GM18873 (cell line): ENCODE data around the gene SMIM23.
"Not testable (repeated sequence)": the region's sequence is repeated elsewhere in the genome, so short reads cannot be mapped to it uniquely, and the experiment has no call there.

Source experiments
- ATAC-seq: cut with Tn5 transposase; IDR thresholded peaks from one replicate; pipeline ENCODE4 v1.9.1; 2021; ENCODE audit warnings: mild to moderate bottlenecking, moderate library complexity, moderate number of reproducible peaks; ENCODE audit not compliant: unreplicated experiment, low FRiP score

The SMIM23 gene

DNA sequence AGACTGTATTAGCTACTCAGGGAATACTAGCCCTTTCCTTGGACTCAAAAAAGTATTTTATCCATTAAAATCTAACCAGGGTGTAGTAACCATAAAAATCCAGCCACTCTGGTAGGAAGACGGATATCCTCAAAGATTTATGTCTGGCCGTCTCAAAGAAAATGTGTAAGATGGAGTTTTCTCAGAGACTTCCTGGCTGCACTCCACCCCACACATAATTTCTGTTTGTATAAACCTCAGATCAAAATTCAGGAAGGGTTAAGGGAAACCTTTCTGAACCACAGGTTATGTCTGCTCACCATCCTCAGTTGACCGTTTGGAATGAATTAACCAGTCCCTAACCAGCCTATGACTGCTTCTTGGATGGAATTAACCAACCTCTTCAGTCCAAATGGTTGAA, 13.8 kb upstream of the SMIM23 start:
- no peak for ATAC-seq

DNA sequence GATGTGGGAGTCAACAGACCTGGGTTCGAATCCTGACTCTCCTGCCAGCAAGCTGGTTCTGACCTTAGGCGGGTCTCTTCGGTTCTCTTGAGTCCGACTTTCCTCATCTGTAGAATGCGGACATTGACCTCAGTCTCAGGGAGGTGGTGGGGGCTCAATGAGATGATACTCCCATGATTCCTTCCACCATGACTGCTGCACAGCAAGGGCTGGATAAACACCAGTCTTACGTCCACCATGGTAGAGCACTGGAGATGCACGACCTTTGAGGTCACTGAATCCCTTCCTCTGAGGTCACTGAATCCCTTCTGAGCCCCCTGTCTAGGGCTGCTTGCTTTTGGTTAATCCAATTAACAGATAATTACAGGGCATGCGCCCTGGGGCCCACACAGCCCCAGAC, 12.5 kb upstream of the SMIM23 start:
- no peak for ATAC-seq

DNA sequence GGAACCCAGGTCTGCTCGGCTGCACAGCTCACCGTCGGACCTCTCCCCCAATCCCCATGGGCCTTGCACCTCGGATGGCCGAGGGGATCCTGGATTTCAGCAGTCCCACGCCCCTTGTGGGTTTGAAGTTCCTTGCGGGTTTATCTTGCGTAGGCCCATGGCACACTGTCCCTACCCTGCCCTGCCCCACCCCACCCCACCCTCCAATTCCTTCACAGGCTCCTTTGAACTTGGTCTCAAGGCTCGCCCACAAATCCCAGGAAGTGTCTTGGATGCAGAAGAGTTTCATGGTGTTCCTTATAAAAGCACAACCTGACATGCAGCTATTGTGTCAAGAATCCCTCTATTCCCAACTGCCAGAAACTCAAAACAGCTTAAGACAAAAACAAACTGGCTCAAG, 11.2 kb upstream of the SMIM23 start:
- ATAC-seq = no peak

GRCh38 chr5:171776213-171776612, 9.4 kb upstream of the SMIM23 start:
- no peak for ATAC-seq

GRCh38 chr5:171776770-171777759, 8.6 kb upstream of the SMIM23 start:
- no peak for ATAC-seq

DNA sequence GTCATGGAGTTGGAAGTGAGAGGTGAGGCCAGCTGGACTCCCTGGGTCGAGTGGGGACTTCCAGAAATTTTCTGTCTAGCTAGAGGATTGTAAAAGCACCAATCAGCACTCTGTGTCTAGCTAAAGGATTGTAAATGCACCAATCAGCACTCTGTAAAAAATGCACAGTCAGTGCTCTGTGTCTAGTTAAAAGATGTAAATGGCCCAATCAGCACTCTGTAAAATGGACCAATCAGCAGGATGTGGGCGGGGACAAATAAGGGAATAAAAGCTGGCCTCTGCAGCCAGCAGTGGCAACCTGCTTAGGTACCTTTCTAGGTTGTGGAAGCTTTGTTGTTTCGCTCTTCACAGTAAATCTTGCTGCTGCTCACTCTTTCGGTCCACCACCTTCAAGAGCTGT, 3.9 kb upstream of the SMIM23 start:
- not testable (repeated sequence) for ATAC-seq

GRCh38 chr5:171782332-171782966, 3.2 kb upstream of the SMIM23 start:
- no peak for ATAC-seq

DNA sequence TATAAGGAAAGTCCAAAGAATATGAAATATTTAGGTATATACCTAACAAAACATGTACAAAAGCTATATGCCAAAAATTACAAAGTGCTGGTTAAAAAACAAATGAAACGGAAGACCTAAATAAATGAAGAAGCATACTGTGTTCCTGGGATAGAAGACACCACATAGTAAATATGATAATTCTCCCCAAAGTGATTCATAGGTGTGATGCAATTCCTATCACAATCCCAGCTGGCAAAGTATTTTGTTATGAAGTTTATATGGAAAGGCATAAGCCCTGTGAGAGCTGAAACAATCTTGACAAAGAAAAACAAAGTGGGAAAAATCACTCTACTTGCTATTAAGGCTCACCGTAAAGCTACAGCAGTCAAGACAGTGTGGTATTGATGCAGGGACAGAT, 2.6 kb upstream of the SMIM23 start:
- no peak for ATAC-seq

- no peak for ATAC-seq
These were observed 3.7 kb downstream of the SMIM23 start for GRCh38 chr5:171789353-171789752.

GRCh38 chr5:171790408-171790807, 4.8 kb downstream of the SMIM23 start:
- ATAC-seq = no peak

GRCh38 chr5:171794470-171794960, 8.9 kb downstream of the SMIM23 start:
- no peak for ATAC-seq

DNA sequence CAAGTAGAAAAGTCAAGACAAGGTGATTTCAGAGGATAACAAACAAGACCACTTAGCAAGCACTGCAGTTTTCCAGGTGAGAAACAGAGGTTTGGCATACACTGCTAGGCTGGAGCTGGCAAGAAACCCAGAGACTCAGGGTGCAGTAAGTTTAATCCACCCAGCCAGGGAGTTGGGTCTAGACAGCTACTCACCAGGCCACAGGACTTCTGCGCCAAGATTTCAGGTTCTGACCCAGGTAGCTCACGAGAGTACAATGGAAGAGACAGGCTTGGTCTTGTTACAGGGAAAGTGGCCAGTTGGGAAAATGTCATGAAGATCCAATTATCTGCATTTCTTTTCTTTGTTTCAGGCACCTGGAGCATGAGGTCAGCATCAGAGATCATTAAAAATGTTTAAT, 9.8 kb downstream of the SMIM23 start:
- no peak for ATAC-seq

GRCh38 chr5:171796436-171796835, 10.8 kb downstream of the SMIM23 start:
- ATAC-seq = no peak

DNA sequence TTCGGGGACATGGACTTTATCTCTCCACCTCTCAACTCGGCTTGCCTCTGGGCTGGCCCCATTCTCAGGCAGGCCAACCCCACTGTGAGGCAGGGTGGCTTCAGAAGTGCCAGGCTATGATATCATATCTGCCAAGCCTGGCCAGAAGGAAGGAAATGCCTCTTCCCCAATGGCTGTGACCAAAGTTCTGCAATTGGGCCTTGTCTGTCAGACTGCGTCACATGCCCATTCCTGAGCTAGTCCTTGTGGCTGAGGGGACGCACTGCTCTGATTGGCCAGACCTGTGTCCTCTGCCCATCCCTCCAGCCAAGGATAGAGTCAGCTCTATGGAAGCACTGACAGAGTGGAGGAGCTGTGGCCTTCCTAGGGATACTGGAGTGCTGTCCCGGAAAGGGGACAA, 11.9 kb downstream of the SMIM23 start:
- no peak for ATAC-seq

DNA sequence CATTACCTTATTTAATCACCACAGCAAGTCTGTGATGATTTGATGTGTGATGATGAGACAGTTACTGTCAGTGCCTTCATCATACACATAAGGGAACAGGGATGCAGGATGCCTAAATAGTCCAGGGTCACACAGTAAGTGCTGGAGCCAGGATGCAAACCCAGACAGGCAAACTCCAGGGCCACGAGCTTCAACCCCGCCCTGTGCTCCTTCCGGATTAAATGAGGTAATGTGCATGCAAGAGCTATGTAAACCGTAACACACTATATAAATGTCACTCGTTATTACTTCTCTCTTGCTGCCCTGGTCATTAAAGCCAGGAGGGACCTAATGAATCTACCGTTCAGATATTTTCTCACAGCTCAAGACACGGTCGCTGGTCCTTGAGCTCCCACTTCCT, 12.8 kb downstream of the SMIM23 start:
- ATAC-seq = no peak

DNA sequence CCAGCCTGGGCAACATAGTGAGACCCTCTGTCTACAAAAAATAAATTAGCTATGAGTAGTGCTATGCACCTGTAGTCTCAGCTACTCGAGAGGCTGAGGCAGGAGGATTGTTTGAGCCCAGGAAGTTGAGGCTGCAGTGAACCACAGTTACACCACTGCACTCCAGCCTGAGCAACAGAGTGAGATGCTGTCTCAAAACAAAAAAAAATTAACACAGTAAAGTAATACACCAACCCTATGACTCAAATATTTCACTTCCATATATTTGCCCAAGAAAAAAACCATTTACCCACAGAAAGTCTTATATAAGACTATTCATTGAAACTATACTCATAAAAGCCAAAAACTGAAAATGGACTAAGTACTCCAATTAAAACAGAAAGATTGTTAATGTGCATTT, 16.2 kb downstream of the SMIM23 start:
- no peak for ATAC-seq

- ATAC-seq = no peak
These were observed 20.1 kb downstream of the SMIM23 start for GRCh38 chr5:171805746-171806145.

DNA sequence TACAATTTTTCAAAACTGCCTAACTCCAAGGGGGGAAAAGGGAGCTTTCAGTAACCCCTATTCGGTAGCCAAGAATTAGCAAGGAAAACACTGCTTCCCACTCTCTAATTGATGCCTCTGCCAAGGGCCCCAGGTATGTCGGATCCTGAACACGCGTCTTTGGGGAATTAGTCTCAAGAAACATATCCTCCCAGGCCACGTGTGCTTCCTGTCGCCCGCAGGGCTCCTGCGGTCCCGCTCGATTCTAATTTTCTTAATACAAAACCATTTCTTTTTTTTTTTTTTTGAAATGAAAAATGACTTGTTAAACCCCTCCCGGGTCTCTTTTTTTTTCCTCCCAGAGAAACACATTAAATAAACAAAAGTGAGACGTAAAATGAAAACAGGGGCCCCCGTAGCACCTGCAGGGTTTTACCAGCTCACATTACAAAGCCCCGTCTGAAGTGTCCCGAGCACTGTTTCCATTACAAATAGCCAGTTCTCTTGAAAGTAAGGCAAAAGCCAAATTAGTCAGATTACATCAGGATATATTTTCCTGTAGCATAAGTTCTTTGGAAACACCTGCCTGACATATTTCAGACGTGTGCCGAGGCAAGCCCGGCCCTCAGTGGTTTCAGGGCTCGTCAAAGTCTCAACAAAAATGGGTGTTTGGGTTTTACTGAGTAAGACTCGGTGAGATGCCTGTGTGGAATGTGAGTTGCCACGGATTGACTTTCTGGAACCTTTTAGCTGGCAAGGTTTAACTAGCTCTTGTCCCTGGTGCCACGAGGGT, 21.5 kb downstream of the SMIM23 start:
- no peak for ATAC-seq

- ATAC-seq = no peak
These were observed 22.8 kb downstream of the SMIM23 start for GRCh38 chr5:171808453-171808852.

- no peak for ATAC-seq
These were observed 23.3 kb downstream of the SMIM23 start for GRCh38 chr5:171808951-171809350.

DNA sequence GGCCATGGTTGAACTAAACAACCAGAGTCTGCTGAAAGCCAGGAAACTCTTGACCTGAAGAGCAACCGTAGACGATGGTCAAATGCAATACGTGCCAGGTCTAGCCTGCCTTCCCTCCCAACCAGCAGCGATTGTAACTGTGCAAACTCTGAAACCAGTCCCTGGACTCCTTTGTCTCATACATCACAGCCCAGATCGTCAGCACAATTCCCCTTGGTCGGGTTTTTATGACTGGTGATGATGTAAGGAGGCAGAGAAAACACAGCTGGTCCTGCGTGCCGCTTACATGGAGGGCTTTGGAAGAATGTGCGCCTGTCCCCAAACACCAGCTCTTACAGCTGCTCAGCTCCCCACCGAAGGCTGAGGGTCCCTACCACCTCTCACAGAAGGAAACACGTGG, 24.6 kb downstream of the SMIM23 start:
- ATAC-seq = no peak
